ENCODE measurements around the gene ARF3.

DNA sequence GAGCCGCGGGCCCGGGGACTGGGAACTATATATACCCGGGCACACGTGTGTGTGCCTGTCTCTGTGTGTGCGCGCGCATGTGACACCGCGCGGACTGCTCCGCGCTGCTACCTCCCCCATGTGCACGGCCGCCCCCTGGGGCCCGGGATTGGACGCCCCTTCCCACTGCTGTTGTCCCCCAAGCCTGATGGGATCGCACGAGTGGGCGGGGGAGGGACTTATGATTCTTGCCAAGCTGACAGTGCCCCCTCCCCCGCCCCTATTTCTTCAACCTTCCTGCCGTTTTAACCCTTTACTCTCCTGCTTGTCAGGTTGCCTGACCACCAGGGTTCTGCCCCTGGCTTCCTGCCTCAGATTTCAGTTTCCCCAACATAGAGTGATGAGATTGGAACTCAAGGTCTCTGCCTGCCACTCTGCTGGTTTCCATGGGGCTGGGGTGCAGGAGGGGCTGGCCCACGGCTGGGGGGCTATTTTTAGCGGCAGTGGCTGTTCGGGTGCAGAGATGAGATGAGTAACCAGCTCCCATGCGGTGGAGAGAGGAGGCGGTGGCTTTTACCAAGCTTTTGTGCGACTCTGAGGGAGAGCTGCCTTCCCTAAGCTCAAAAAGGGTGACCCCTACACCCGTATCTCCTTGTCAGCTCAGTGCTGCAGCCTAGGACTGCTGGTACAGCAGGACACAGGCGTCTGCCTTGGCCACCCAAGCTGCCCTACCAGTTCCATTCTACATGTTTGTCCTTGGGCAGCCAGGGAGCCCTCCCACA, 42.3 kb upstream of the ARF3 start, which contains the start of gene DDN:
- TF ChIP-seq, protein P1, sequence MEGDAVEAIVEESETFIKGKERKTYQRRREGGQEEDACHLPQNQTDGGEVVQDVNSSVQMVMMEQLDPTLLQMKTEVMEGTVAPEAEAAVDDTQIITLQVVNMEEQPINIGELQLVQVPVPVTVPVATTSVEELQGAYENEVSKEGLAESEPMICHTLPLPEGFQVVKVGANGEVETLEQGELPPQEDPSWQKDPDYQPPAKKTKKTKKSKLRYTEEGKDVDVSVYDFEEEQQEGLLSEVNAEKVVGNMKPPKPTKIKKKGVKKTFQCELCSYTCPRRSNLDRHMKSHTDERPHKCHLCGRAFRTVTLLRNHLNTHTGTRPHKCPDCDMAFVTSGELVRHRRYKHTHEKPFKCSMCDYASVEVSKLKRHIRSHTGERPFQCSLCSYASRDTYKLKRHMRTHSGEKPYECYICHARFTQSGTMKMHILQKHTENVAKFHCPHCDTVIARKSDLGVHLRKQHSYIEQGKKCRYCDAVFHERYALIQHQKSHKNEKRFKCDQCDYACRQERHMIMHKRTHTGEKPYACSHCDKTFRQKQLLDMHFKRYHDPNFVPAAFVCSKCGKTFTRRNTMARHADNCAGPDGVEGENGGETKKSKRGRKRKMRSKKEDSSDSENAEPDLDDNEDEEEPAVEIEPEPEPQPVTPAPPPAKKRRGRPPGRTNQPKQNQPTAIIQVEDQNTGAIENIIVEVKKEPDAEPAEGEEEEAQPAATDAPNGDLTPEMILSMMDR (IDR thresholded peaks at IDR 0.05) = no peak
- TF ChIP-seq EP300 (IDR thresholded peaks at IDR 0.05) (no peak), POLR2AphosphoS5 (IDR thresholded peaks at IDR 0.05) (peak in 1 of 3 donors; percentile 19), POLR2A (IDR thresholded peaks at IDR 0.05) (no peak)
